ENCODE measurements around the gene KCNC1. TPM values are rescaled to one million over a fixed set of nuclear protein-coding genes. Genes with fewer than 3 reads are reported as not detected.

Gene KCNC1
- total and polyA plus RNA-seq, 5 donors = 0.06 to 0.16 (median 0.09) TPM; not detected in 2

DNA sequence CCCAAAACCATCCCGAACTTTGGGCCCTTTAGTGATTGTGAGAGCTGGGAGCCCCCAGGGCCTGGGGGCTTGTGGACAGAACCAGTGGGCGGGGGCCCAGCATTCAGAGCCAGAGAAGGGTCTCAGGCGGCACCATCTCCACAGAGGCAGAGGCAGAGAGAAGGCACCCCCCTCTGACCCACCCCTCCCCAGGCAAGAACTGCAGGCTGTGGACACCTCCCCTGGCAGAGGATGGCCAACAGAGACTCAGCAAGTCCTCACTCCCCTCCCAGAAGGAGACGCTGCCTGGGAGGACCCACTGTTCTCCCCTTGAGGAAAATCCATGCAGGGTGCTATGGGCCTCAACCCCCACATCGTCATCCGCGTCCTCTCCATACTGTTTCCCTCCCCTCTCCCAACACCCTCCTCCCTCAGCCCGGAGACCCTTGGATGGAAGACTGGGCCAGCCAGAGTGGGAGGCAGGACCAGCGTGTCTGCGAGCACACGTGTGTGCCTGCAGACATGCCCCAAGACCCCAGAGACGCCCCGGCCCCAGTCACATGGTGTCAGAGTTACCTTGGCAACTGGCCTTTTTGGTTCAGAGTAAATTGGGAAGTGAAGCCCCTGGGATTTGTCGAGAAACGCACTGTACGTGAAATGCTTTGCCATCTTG lies 42.6 kb downstream of the KCNC1 start:
- Histone ChIP-seq H3K4me3 (ENCODE audit: low read length) (no peak overlapping the region), H3K9me3 (ENCODE audit: control insufficient read depth, low read length) (no peaks in the 10 kb centered on the region), H3K4me1 (ENCODE audit: control insufficient read depth, insufficient read depth, low read length) (no peaks in the 10 kb centered on the region), H3K27ac (ENCODE audit: low read length) (no peak overlapping the region), H3K27me3 (ENCODE audit: control insufficient read depth, insufficient read depth) (no peaks in the 10 kb centered on the region)
- ATAC-seq (no peak), DNase-seq (no peak)
- intact Hi-C loops (cut with DNase I) = no loop called here
- 86% methylated on average over 16 of the region's 16 CpGs for WGBS

DNA sequence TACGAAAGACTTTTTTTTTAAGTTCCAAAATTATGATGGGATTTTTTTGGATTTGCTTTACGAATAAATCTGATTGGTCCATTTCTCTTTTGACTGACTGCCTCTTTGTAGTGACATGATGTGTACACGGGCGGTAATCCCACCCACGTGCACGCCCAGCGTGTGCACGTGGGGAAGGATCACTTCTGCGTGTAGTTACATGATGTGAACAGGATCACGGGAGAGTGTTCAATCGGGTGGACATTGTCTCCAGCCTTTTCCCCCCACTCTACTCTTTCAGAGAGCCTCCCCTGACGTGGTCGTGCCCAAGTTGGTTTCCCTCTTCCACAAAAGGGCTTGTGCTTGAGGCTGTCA lies 43.1 kb downstream of the KCNC1 start:
- Histone ChIP-seq H3K9me3 (ENCODE audit: control insufficient read depth, low read length) (no peaks in the 10 kb centered on the region), H3K27ac (ENCODE audit: low read length) (no peak overlapping the region), H3K4me3 (ENCODE audit: low read length) (no peak overlapping the region), H3K27me3 (ENCODE audit: control insufficient read depth, insufficient read depth) (no peaks in the 10 kb centered on the region), H3K4me1 (ENCODE audit: control insufficient read depth, insufficient read depth, low read length) (no peaks in the 10 kb centered on the region)
- no peak for DNase-seq
- intact Hi-C loops (cut with DNase I) = no loop called here
- 88% methylated on average over 13 of the region's 13 CpGs for WGBS
- no peak for ATAC-seq

DNA sequence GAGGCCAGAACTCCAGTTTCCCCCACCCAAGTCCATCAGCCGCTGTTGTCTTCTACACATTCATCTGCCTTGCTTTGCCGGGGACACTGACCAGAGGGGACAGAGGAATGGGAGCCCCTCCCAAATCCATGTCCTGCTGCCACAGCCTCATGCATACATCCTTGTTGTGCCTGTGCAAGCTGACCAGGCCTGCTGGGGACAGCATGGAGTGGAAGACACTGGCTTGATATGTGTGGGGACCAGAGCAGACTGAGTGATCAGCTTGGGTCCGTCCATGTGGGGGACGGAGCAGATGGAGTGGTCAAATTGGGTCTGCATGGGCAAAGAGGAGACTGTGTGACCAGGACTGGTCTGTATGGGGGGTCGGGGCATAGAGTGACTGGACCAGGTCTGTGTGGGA lies 43.8 kb downstream of the KCNC1 start:
- Histone ChIP-seq H3K4me1 (ENCODE audit: control insufficient read depth, insufficient read depth, low read length) (no peaks in the 10 kb centered on the region), H3K4me3 (ENCODE audit: low read length) (no peak overlapping the region), H3K27me3 (ENCODE audit: control insufficient read depth, insufficient read depth) (no peaks in the 10 kb centered on the region), H3K9me3 (ENCODE audit: control insufficient read depth, low read length) (no peaks in the 10 kb centered on the region), H3K27ac (ENCODE audit: low read length) (no peak overlapping the region)
- peak in 1 of 2 donors; percentile 22 for ATAC-seq
- no peak for DNase-seq
- WGBS = 94% methylated on average over 5 of the region's 5 CpGs
- intact Hi-C loops (cut with DNase I) = no loop called here

DNA sequence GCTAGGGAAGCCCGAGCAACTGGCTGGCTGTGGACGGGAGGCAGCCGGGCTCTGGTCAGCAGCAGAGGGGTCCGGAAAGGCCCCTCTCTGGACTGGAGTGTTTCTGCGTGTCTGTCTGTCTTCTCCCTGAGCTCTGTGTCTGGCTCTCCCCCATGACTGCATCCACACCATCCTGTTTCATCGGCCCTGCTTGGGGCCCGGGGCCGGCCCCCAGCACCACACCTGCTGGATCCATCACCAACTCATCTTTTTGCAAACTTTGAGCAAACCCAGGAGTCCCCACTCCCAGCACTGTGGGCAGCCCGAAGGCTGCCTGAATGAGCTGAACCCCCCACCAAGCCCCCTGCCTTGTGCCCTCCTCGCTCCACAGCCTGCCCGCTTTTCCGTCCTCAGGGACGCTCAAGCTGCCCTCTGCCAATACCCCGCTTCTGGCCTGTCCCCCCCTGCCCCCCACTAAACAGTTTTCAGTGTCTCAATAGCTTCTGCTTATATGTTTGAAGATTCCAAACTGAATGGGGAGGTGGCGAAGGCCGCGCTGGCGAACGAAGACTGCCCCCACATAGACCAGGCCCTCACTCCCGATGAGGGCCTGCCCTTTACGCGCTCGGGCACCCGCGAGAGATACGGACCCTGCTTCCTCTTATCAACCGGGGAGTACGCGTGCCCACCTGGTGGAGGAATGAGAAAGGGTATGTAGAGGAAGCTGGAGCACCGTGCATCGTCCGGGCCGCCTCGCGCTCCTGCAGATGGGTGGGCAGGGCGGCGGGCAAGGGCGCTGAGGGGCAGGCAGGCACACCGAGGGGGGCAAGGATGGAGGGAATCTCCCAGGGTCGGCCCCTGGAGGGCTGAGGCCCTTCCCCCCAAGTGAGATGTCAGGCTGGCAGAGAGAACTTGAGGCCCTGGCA lies 44.6 kb downstream of the KCNC1 start:
- Histone ChIP-seq H3K4me3 (ENCODE audit: low read length) (no peak overlapping the region), H3K4me1 (ENCODE audit: control insufficient read depth, insufficient read depth, low read length) (no peaks in the 10 kb centered on the region), H3K27me3 (ENCODE audit: control insufficient read depth, insufficient read depth) (no peaks in the 10 kb centered on the region), H3K9me3 (ENCODE audit: control insufficient read depth, low read length) (no peaks in the 10 kb centered on the region), H3K27ac (ENCODE audit: low read length) (no peak overlapping the region)
- ATAC-seq (no peak), DNase-seq (no peak)
- WGBS = 96% methylated on average over 40 of the region's 40 CpGs
- intact Hi-C loops (cut with DNase I) = no loop called here

DNA sequence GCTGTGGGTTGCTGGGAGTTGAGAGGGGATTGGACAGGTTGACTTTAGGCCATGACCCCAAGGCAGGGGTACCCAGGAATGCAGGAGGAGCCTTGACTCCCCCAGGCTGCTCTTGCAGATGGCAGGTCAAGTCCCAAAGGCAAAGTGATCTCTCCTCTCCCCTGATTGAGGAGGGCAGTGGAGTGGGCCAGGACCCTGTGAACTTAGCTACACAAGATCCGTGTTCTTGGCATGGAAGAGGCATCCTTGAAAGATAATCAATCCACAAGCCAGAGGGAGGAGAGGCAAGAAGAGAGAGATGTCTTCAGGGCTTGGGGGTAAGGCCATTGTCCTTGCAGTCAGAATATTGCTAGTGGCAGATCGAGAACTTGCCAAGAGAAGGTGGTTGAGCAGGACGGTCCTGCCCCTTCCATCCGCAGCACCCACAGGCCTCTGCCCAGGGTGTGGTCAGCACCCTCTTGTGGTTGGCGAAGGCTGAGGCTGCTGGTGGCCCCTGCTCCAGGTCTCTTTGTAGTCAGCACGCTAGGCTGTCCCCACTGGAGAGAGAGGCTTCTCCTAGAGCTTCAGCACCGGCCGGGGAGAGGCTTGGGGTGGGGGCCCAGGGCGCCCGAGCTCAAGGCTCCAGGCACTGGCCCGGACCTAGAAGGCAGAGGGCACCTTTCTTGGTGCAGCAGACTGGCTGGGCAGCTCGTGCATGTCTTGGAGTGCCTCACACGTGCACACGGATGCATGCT lies 45.4 kb downstream of the KCNC1 start:
- no peak for ATAC-seq
- Histone ChIP-seq H3K4me3 (ENCODE audit: low read length) (no peak overlapping the region), H3K27ac (ENCODE audit: low read length) (no peak overlapping the region), H3K9me3 (ENCODE audit: control insufficient read depth, low read length) (no peaks in the 10 kb centered on the region), H3K4me1 (ENCODE audit: control insufficient read depth, insufficient read depth, low read length) (no peaks in the 10 kb centered on the region), H3K27me3 (ENCODE audit: control insufficient read depth, insufficient read depth) (no peaks in the 10 kb centered on the region)
- WGBS = 93% methylated on average over 14 of the region's 14 CpGs
- intact Hi-C loops (cut with DNase I) = no loop called here
- DNase-seq = no peak

DNA sequence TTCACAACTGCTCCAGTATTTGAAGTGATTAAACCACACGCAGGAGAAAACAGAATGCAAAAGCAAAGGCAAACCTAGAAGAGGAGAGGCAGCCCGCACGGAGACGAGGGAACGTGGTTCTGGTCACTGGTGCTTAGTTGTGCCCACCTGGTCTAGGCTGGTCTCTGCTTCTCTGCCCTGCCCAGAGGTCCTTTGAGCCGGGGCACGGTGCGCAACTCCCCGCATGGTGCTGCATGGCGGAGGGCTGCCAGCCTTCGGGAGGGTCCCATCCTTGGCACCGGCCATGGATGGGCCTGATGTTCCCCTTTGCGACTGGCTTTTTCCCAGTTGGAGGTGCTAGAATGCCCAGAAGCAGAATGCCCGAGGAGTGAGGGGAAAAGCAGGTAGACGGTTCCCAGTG lies 46.1 kb downstream of the KCNC1 start:
- no peak for ATAC-seq
- no peaks in the 10 kb centered on the region for H3K9me3 ChIP-seq (ENCODE audit: control insufficient read depth, low read length)
- DNase-seq = no peak
- 97% methylated on average over 15 of the region's 15 CpGs for WGBS
- H3K27ac ChIP-seq (ENCODE audit: low read length) = no peak overlapping the region
- H3K27me3 ChIP-seq (ENCODE audit: control insufficient read depth, insufficient read depth) = no peaks in the 10 kb centered on the region
- intact Hi-C loops (cut with DNase I) = no loop called here
- no peaks in the 10 kb centered on the region for H3K4me1 ChIP-seq (ENCODE audit: control insufficient read depth, insufficient read depth, low read length)
- H3K4me3 ChIP-seq (ENCODE audit: low read length) = no peak overlapping the region

DNA sequence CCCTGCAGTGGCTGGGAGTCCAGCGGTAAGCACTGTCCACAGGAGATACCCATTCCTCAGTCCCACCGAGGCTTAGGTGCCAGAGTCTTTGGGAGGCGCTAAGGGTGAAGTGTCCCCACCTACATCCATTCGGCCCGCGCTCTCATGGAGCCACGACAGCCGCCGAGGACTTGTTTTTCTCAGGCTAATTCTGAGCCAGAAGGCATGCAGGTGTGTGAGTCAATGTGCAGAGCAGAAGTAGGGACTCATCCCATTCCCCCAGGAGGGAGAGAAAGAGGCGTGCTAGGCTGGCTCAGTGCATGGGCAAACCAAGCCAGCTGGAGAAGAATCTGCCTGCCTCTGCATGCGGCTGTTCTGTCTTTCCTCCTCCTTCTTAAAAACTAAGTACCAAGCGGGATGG lies 46.6 kb downstream of the KCNC1 start:
- intact Hi-C loops (cut with DNase I) = no loop called here
- no peak overlapping the region for H3K27ac ChIP-seq (ENCODE audit: low read length)
- WGBS = 83% methylated on average over 12 of the region's 12 CpGs
- ATAC-seq (no peak), DNase-seq (no peak)
- no peaks in the 10 kb centered on the region for H3K4me1 ChIP-seq (ENCODE audit: control insufficient read depth, insufficient read depth, low read length)
- no peaks in the 10 kb centered on the region for H3K9me3 ChIP-seq (ENCODE audit: control insufficient read depth, low read length)
- no peaks in the 10 kb centered on the region for H3K27me3 ChIP-seq (ENCODE audit: control insufficient read depth, insufficient read depth)
- H3K4me3 ChIP-seq (ENCODE audit: low read length) = no peak overlapping the region

DNA sequence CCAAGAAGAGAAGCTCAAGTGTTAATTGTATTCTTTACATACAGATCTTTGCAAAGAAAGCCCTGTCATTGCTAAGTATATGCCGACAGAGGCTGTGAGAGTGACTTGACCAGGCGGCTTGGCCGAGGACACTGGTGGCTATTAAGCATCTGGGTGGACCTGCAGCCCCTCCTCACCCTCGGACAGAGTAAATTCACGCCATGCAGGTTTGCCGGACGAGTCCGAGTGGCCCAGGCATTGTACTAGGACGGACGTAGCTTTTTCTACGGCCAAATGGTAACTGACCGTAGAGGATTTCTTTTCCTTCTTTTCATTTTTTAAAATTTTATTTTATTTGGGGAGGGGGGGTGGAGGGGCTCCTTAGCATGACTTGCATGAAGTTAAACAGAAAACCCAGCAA lies 47.0 kb downstream of the KCNC1 start:
- DNase-seq (no peak), ATAC-seq (no peak)
- H3K4me1 ChIP-seq (ENCODE audit: control insufficient read depth, insufficient read depth, low read length) = no peaks in the 10 kb centered on the region
- no peak overlapping the region for H3K4me3 ChIP-seq (ENCODE audit: low read length)
- H3K9me3 ChIP-seq (ENCODE audit: control insufficient read depth, low read length) = no peaks in the 10 kb centered on the region
- WGBS = 92% methylated on average over 12 of the region's 12 CpGs
- H3K27ac ChIP-seq (ENCODE audit: low read length) = no peak overlapping the region
- no peaks in the 10 kb centered on the region for H3K27me3 ChIP-seq (ENCODE audit: control insufficient read depth, insufficient read depth)
- intact Hi-C loops (cut with DNase I) = no loop called here

DNA sequence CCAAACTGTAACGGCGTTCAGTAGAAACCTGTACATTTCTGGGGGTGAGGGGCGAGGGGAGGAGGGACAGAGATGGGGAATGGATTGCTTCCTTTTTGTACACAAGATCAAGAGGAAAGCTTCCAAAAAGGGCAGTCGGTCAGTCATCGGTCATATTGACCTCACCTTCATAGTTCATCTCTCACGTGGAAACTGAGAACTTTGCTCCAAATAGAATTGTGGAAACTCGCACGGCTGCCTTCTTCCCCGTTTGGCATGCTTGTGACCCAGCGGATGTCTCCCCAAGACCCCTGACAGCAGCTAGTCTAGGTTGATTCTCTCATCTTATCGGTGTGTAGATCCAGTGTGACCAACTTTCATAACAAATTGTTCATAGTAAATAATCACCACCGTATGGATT lies 47.6 kb downstream of the KCNC1 start:
- DNase-seq (no peak), ATAC-seq (no peak)
- H3K27ac ChIP-seq (ENCODE audit: low read length) = no peak overlapping the region

DNA sequence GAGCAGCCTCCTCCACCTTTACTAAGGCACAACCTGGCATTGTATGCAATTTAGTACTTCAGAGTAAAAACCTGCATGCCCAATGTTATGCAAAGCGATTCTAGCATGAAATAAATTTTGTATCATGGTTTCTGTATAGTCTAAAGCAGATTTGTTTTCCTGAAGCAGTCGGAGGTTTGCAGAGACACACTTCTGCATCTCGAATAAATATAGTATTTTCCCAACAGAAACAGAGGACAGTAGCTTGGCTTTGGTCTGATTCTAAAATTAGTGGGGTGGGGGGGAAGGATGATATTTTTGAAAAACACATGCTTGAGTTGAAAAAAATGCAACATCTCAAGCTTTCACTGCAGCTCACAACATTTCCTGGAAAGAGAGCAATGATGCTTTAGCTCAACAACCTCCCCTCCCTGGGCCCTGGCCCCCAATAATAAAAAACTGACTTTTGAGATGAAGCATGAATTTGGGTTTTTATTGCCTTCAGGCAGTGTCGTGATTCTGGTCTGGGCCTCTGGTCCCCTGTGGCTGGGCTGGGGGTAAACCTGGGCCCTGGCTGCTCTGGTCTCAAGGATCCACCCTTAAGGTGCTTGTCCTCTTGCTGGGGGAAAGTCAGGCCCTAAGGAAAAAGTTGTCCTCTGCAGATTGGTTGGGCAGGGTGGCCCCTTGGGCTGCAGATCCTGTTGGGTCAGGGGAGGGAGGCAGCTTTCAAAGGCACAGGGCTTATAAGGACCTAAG lies 48.2 kb downstream of the KCNC1 start:
- Histone ChIP-seq H3K4me3 (ENCODE audit: low read length) (no peak overlapping the region), H3K4me1 (ENCODE audit: control insufficient read depth, insufficient read depth, low read length) (no peaks in the 10 kb centered on the region), H3K27ac (ENCODE audit: low read length) (no peak overlapping the region), H3K27me3 (ENCODE audit: control insufficient read depth, insufficient read depth) (no peaks in the 10 kb centered on the region), H3K9me3 (ENCODE audit: control insufficient read depth, low read length) (no peaks in the 10 kb centered on the region)
- ATAC-seq (no peak), DNase-seq (no peak)
- intact Hi-C loops (cut with DNase I) = no loop called here
- WGBS = 82% methylated on average over 4 of the region's 4 CpGs

More for the DNA sequence above, 47.6 kb downstream of the KCNC1 start:
- H3K9me3 ChIP-seq (ENCODE audit: control insufficient read depth, low read length) = no peaks in the 10 kb centered on the region
- WGBS = 90% methylated on average over 12 of the region's 12 CpGs
- intact Hi-C loops (cut with DNase I) = no loop called here
- H3K4me1 ChIP-seq (ENCODE audit: control insufficient read depth, insufficient read depth, low read length) = no peaks in the 10 kb centered on the region
- no peak overlapping the region for H3K4me3 ChIP-seq (ENCODE audit: low read length)
- H3K27me3 ChIP-seq (ENCODE audit: control insufficient read depth, insufficient read depth) = no peaks in the 10 kb centered on the region
